Activated CD8-positive, alpha-beta memory T cell treated with anti-CD3 and anti-CD28 coated beads, Interleukin-2, amount 50 U/mL, for 4 hours (primary cell): ENCODE measurements around the gene FAM120C.

Experiments
- DNase-seq: peaks from one replicate; pipeline ENCODE4 v3.0.0-alpha.2; 2020

Gene FAM120C, protein sequence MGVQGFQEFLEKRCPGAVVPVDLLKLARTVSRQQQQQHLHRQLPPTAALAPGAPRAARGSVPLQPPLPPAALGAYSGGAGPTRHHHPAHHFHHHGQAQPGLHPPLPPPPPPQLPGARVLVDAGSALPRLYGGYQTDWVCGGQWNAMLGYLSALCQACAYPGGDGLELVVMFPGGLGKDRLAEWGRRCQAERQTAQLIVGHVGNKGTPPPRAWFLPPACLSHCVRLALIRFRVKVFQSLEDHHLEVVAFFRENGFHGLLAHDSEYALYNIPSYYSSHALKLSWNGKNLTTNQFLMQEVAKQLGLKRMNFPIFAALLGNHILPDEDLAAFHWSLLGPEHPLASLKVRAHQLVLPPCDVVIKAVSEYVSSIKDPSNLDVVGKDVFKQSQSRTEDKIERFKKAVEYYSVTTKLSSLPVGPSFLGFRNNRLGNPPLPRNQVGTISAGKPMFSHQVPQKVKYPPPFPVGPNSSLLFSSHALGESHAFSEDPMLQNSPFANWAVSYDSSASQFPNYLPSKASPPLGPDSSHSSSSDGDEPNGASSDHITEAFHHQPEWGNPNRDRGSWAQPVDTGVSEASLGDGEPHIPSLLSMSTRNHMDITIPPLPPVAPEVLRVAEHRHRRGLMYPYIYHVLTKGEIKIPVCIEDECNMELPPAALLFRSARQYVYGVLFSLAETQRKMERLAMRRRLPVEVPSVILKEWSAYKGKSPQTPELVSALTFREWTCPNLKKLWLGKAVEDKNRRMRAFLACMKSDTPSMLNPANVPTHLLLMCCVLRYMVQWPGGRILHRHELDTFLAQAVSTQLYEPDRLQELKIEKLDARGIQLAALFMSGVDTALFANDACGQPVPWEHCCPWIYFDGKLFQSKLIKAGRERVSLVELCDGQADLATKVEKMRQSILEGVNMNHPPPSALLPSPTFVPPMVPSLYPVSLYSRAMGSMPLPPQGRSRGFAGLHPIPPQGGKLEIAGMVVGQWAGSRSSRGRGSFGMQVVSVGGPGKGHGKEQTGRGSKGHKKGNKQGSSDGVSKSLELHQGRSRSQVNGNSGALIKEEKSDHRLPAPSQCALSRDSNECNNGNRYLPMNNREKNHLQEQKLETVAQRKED

DNA sequence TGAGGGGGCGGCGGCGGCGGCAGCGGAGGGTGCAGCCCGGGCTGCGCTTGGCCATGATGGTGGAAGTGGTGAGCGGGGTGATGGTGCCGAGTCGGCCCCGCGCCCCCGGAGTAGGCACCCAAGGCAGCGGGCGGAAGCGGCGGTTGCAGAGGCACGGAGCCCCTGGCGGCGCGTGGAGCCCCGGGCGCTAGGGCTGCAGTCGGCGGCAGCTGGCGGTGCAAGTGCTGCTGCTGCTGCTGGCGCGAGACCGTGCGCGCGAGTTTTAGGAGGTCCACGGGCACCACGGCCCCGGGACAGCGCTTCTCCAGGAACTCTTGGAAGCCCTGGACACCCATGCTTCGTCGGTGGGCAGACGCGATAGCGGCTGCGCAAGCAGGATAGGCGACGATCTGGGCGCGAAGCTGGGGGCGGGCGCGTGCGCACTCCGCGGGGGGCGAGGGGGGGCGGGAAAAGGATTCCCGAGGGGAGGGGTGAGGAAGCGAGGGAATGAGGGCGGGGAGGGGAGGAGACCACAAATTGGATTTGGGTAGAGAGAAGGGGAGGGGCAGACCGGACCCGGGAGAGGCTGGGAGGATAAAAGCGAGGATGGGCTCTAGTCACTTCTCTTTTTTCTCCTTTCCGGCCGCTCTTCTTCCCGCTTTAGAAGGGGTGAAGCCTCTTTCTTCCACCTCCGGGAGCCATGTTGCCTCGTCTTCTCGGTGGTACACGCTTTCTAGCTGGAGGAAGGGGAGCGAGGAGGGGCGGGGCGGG lies at the start of gene FAM120C:
Gene FAM120C (minus strand): TSS at position 391 of the 750 bp plus-strand sequence. CDS start 56 bp downstream, at position 335.
- DNase-seq = peak; percentile 64

DNA sequence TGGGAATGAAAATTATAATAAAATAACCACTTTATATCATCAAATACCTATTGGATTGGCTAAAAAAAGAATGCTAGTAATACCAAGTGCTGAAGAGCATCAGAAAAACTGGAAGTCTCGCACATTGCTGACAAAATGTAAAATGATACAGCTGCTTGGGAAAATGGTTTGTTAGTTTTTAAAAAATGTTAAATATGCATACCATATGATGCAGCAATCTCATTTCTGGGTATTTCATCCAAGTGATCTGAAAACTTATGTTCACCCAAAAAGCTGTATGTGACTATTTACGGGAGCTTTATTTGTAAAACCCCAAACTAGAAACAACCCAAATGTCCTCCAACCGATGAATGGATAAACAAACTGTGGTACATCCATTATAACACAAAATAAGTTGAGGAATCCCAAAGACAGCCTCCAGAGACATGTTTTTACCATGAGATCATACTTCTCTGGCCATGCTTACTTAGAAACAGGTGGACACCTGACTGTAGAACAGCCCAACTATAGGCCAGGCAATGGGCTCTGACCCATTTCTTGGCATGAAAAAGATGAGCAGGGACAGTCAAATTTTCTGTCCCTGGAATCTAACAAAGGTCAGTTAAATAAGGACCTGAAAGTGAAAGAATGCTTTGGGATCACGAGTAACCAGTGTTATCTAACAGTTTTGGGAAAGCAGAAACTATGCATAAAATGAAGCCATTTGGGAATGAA lies 47.5 kb upstream of the FAM120C start:
- no peak for DNase-seq

DNA sequence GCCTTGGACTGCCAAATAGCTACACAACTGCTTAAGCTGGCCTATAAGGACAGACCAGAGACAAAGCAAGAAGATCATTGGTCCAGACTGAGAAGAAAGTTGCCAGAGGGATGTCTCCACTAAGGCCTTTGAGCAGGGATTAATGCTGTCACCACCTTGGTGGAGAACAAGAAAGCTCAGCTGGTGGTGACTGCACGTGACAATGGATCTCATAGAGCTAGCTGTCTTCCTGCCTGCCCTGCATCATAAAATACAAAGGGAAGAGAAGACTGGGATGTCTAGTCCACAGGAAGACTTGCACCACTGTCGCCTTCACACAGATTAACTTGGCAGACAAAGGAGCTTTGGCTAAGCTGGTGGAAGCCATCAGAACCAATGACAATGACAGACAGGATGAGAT lies 40.5 kb upstream of the FAM120C start:
- DNase-seq = no peak

DNA sequence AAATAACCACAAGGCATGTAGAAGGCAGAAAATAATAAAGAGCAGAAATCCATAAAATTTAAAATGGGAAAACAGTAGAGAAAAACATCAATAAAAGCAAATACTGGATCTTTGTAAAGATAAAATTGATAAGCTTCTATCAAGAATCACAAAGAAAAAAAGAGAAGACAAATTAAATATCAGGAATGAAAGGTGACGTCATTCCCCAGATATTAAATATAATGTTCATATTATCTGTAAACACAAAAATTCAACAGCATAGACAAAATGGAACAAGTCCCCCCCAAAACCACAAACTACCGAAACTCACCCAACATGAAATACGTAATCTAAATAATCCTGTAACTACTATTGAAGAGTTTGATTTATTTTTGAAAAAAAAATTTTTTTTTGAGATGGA lies 30.5 kb upstream of the FAM120C start:
- no peak for DNase-seq

DNA sequence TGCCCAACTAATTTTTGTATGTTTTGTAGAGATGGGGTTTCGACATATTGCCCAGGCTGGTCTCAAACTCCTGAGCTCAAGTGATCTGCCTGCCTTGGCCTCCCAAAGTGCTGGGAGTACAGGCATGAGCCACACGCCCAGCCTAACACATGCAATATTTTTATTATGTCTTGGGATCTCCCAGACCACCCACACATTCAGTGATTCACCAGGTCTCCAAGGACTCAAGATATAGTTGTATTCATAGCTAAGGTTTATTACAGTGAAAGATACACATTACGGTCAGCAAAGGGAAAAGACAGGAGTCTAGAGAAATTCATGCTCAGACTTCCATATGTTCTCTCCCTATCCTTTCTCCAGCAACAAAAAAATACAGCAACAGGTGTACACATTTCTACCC lies 25.5 kb upstream of the FAM120C start:
- DNase-seq = no peak

DNA sequence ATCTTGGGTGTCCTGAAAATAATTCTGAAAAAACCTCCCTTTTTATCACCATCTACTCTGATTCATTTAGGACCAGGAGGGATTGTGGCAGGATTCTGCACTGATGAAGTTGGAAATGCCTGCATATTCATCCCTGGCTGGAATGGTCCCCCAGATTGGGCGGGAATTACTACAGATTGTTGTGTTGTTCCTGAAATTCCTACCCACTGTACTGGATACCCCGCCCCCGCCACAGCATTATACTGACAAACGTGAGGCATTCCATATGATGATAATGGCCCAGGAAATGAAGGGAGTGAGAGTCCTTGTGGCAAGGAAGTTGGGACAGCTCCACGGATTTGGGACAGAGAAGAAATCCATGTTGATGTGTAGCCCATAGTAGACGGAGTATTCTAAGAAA lies 15.2 kb upstream of the FAM120C start:
- DNase-seq = no peak

DNA sequence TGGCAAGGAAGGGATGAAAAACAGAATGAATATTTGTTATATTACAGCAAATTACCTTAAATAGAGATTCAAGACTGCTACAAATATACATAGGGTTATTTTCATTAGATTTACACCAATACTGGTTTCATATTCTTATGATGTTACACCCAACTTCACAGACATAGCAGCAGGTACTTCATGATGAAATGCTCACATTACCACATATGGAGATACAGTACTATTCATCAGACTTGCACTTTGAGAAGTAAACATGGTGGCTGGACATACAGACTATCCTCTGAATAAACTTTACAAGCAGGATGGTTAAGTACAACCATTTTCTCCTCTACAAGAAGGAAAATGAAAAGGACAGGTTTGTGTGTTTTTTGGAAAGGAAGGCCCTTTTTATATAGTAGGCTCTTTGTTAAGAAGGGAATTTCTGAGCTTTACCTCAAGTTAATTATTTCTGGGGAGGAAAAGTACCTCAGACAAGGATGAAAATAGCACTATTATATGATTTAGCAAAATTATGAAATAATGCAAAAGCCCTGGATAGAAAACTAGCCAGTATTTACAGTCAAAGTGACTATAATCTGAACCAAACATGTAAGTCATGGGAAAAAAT lies 12.0 kb upstream of the FAM120C start:
- DNase-seq = no peak

DNA sequence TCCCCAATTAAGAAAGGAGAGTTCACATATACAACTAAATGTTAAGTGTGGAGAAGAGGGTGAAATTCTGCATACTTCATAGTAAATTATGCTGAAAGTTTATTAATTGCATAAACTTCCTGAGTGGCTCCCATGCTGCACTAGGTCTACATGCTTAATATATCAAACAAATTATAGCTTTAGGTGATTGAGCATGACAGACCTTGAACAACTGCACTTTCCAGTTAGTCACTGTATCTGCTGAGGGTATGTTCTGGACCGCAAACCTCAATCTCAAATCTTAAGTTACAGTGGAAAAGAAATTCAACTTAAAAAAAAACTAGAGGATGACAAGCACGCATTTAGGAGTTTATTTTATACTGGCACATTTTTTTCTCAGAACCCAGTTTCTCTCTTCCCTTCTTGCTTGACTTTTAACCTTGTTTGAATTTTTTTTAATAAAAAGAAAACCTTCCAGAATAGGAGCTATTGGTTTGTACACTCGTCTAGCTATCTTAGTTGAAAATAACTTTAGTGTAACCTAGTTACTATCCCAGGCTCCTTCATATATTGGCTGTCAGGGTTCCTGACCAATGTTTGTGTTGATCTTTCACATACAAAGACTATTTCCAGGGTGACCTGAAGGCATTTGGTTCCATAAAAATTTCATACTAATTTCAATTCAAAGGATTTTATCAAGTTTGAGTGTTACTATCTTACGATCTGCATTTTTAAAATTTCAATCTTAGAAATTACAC lies 10.2 kb upstream of the FAM120C start:
- DNase-seq = no peak

DNA sequence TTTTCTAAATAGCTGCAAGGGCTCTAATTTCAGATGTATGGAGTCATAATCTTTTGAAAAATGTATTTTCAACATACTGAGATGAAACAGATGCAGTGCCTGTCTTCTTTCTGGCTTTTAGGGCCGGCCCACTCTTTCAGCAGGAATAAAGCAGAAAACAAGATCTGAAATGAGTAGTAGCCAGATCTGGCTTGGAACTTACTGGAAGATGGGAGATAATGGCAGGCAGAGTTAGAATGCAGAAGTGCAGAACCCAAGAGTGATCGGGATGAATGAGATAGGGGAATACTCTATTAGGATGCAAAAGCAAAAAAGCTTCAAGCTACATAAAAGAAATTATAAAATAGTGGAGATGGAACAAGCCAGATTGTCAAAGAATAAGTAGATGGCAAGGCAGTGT lies 1.4 kb upstream of the FAM120C start:
- DNase-seq = no peak

DNA sequence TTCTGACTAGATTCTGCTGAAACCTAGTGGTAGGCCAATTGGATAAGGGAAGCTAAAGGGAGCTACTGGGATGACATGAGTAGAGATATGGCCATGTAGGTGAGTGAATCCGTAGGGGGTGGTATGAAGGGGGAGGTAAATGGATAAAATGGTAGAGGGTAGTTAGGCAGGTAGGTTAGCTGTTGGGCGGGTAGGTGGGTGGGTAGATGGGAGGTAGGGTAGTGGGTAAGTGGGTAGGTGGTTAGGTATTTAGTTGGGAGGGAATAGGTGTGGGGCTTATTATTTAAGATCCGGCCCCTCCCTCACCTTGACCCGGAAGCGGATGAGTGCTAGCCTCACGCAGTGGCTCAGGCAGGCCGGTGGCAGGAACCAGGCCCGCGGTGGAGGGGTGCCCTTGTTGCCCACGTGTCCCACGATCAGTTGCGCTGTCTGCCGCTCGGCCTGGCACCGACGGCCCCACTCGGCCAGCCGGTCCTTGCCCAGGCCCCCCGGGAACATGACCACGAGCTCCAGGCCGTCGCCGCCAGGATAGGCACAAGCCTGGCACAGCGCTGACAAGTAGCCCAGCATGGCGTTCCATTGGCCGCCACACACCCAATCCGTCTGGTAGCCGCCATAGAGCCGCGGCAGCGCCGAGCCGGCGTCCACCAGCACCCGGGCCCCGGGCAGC lies 725 bp downstream of the FAM120C start:
- peak; percentile 66 for DNase-seq

DNA sequence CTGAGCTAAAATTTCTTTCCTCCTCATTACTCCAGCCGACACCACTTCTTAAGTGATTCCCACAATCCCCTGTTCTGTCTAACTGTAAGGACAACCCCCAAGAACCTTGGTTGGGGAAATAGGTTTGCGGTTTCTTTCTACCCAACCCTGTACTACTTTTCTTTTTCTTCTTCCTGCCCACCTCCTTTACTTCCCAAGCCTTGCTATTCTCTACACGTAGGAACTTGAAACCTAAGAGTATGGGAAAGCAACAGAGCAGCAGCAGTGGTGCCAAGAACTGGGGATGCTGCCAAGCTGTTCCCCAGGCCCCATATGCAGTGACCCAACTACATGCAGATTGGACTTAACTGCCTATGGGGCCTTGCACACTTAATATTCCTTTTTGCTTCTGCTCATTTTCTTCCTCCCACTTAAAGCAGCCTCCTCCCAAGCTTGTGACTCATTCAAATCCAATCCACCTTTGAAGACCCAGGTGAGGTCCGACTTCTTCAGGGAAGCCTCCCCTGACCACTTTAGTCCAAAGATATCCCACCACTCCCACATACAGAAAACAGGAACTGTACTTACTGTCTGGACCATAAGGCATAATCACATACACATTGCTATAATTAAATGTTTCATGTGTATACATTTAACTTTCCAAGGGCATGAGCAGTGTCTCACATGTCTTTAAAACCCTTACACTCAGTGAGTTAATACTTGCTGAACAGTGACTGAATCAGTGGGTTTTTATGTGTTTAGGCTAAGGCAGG lies 1.7 kb downstream of the FAM120C start:
- DNase-seq = no peak

DNA sequence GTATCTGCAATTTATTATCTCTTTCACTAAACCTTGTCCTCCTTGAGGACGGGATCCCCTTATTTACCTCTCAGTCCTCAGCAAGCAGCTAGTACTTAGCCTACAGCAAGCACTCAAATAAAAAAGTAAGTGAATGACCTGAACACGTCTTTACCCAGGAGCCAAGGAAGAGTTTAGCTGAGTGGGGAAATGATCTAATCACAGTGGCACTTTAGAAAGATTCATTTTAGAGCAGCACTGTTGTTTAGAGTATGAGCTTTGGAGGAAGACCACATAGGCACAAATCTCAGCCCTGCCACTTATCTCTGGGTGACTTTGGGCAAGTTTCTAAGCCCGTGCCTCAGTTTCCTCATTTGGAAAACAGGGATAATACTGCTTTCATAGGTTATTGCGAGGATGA lies 2.7 kb downstream of the FAM120C start:
- DNase-seq = no peak

DNA sequence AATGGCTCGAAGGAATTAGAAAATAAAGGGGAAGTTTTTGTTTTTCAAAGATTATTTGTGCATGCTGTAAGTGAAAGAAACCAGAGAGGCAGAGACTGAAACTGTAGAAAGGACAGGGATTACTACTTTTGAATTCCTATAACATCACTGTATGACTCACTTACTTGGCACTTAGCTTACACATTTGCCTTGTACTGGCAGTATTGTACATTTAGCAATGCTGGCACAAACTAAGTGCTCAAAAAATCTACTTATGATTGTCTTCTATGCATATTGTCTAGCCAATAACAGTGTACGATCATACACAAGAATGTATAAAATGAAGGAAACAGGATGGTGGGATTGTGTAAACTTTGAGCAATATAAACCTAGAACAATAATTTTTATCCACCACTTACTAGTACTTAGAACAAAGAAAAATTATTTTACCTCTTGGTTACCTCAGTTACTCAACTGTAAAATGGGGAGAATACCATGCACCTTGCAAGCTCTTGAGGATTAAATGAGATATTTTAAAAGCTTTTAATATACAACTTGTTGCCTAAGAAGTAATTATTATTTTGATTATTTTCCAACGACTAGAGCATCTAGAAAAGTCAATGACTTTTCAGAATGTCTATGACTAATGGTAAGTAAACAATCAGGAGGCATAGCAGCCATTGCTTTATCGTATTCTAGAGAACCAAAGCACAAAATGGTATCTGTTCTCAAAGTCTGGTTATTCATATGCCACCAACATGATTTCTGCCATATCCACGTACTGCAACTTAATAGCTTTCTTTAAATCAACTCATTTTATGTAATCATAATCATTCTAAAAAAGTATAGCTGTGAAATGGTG lies 4.7 kb downstream of the FAM120C start:
- no peak for DNase-seq

DNA sequence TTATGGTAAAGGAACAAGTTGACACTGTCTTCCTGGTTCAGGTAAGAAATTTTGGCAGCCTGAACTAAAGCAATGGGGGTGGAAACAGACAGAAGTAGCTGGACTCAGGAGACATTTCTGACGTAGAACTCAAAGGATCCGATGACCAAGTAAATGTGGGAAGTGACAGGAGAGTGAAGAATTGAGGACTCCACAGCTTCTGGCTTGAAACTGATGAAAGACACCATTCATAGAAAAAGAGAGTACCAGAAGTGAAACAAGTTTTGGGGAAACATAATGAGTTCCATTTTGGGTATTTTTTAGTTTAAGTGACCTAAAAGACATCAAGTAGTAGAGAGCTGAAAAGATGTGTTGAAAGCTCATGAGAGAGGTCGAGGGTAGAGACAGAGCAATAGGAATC lies 5.7 kb downstream of the FAM120C start:
- DNase-seq = no peak

DNA sequence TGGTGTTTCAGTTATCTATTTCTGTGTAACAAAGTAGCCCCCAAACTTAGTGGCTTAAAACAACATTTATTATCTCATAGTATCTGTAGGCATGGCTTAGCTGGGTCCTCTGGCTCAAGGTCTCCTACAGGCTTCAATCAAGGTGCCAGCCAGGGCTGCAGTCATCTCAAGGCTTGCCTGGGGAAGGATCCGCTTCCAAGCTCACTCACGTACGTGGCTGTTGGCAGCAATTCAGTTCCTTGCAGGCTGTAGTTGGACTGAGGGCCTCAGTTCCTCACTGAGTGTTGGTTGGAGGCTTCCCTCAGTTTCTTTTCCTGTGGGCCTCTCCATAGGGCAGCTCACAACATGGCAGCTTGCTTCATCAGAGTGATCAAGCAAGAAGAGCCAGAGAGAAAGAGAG lies 9.3 kb downstream of the FAM120C start:
- no peak for DNase-seq

DNA sequence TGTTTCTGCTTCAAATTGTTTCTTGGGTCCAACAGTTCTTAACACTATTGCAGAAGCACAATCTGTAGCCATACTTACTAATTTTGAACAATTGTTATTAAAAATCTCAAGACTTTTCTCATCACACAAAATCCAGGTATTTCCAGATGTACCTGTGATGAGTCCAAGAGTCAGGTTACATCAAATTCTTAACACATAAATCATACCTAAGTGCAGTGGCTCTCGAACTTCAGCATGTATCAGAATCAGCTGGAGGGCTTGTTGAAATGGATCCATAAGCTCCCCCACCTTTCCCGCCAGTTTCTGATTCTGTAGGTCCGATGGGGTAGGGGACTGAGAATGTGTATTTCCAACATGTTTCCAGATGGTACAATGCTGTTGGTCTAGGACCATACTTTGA lies 10.6 kb downstream of the FAM120C start:
- no peak for DNase-seq

DNA sequence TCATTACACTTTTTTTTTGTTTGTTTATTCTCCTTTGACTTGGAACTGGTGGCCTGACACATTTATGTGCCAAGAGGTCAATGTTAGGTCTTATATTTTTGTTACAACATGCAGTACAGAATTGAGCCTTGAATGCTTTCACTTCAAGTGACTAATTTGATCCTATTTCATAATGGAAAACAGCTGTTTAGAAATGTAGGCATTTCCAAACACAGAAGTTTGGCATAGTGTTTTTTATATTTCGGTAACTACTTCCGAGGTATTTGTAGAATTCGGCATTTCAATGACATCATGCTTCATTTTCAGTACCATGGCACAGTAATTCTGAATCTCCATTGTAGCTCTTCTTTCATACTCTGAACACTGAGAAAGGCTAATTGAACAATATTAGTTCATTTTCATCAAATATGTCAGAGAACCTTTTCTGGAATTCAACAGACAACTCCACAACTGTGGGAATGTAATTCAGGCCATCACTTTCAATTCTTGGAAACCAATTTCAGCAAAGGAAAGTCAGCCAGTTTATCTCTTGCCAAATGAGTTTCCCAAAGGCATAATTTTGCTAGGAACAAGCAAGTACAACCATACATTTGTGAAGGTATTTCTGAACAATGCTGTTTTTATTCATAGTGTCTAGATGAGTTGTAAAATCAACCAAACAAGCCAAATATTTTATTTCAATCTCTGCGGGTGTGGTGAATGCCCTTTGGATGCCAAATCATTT lies 11.4 kb downstream of the FAM120C start:
- no peak for DNase-seq

DNA sequence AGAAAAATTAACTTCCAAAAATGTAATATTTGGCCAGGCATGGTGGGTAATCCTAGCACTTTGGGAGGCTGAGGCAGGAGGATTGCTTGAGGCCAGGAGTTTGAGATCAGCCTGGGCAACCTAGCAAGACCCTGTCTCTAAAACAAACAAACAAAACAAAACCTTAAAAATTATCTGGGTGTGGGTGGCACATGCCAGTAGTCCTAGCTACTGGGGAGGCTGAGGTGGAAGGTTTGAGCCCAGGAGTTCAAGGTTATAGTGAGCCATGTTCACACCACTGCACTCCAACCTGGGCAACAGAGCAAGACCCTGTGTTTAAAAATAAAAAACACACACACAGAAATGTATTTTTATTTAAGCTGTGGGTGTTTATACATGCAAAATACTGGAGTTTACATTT lies 12.0 kb downstream of the FAM120C start:
- DNase-seq = no peak
